C4-2B (cell line): ENCODE results near the gene ERBB4.
A peak's percentile ranks its signal among the peaks of the same experiment; 100 is the strongest.

ENCODE experiments used
- H3K27ac ChIP-seq: fragments of 450-650 bp; 2 replicates; pipeline ENCODE4 v1.5.1; 2017
- CTCF ChIP-seq: fragments of 450-650 bp; conservative IDR thresholded peaks from 2 replicates; pipeline ENCODE4 v1.5.1; 2017; ENCODE audit warnings: mild to moderate bottlenecking
- ZFX ChIP-seq: fragments of 450-650 bp; IDR thresholded peaks from 2 replicates; pipeline ENCODE4 v1.6.1; 2017

ERBB4 gene

DNA sequence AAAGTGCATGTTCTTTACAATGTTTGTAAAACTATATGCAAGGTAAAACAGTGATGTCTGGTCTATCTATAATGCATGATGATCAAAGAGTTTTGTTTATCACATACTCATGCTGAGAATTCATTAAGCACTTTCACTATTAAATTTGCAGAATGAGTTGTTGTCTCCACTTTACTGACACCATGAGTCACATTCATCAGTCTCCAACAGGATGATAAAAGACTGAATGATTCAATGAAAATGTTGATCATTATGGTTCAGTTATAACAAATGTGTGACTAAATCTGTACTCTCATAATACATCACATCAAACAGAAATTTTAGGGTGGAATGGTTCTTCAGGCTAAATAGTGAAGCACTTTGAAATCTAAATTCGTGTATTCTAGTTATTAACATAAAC lies 129.0 kb downstream of the ERBB4 start:
- no peak overlapping the region for H3K27ac ChIP-seq
- no peak for TF ChIP-seq CTCF
- no peak for TF ChIP-seq ZFX

DNA sequence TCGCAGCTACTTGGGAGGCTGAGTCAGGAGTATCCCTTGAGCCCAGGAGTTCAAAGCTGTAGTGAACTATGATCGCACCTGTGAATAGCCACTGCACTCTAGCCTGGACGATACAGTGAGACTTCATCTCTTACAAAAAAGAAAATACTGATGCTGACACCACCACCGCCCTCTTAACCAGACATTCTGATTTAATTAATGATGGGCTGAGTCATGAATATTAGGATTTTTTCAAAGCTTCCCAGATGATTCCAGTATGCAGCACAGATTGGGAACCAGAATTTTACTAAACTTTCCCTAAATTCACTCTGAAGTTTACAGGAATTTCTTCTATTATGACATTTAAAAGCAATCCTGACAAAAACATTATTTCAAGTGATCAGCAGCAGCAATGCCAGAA lies 130.1 kb downstream of the ERBB4 start:
- H3K27ac ChIP-seq, result no peak overlapping the region
- TF ChIP-seq ZFX (no peak), CTCF (no peak)

DNA sequence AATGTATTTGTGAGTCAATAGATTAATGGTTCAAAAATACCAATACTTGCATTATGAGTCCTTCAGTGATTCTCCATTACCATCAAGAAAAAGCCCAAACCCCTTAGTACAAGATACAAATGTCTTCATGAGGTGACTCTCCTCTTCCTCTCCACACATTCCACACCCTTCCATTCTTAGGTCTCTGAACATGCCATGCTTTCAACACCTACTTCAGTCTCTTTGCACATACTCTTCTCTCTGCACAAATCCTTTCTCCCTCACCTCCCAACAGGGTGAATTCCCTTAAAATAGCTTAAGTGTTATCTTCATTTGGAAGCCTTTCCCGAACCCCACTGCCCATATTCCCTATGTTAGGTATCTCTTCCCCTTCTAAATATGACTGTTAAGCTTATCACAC lies 131.9 kb downstream of the ERBB4 start:
- TF ChIP-seq ZFX (no peak), CTCF (no peak)

GRCh38 chr2:212402316-212402715 lies 136.3 kb downstream of the ERBB4 start:
- TF ChIP-seq CTCF, result 0 out of 2 replicates have a peak, but pooled peaks have one; percentile 3
- no peak for TF ChIP-seq ZFX
- no peak overlapping the region for H3K27ac ChIP-seq

More for the DNA sequence above, 131.9 kb downstream of the ERBB4 start:
- no peak overlapping the region for H3K27ac ChIP-seq

- no peak overlapping the region for H3K27ac ChIP-seq
- no peak for TF ChIP-seq CTCF
- TF ChIP-seq ZFX, result no peak
Observed at GRCh38 chr2:212398316-212398715, 140.3 kb downstream of the ERBB4 start.

DNA sequence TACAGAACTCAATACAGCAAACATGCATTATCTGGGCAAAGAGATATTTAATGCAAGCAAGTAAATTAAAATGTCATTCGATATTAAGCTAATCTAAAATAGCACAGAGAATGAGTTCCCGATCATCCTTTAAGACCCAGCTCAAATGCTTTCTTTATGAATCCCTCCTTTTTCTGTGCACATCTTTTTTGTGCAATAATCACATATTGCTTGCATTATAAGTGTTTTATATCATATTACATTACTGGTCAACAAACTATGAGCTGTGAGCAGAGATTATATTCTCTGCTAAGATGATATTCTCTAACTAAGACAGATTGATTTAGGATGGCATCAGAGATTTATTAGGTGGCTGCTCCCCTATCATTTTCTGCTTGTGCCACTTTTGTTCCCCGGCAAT lies 146.1 kb downstream of the ERBB4 start:
- H3K27ac ChIP-seq, result no peak overlapping the region
- TF ChIP-seq CTCF (no peak), ZFX (no peak)

DNA sequence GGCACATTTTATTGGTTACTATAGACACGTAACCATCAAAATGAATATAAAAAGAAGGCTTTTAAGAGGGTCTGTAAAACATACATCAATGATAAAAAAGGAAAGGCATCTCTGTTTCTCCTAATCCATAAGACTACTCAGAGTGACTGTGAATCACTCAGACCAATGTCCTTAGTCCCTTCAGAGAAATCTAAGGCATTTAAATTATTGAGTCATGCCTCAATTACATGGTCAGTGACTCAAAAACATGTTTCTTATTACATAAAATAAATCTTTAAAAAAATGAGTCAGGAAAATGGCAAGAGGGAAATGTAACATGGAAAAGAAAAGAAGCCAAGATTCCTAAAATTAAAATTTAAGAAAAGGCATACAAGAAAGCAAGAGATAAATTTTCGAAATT lies 146.6 kb downstream of the ERBB4 start:
- no peak for TF ChIP-seq ZFX
- TF ChIP-seq CTCF, result no peak
- no peak overlapping the region for H3K27ac ChIP-seq
